H9 (cell line): ENCODE data around the gene CLK4. TPM values are rescaled to one million over a fixed set of nuclear protein-coding genes. Genes with fewer than 3 reads are reported as not detected.

Experiments
- DNase-seq: peaks from one replicate; pipeline ENCODE4 v3.0.0-alpha.2; 2017
- H2AFZ ChIP-seq: one replicate; pipeline ENCODE4 v1.6.1; 2013; ENCODE audit warnings: mild to moderate bottlenecking, low read length, control low read depth, moderate library complexity
- H2AK5ac ChIP-seq: 2 replicates; pipeline ENCODE4 v1.6.1; 2013; ENCODE audit warnings: low read length, control low read depth, mixed read lengths; ENCODE audit not compliant: insufficient read length
- H2BK120ac ChIP-seq: one replicate; pipeline ENCODE4 v1.6.1; 2013; ENCODE audit warnings: low read depth, mild to moderate bottlenecking, low read length, control low read depth, inconsistent platforms; ENCODE audit not compliant: poor library complexity, severe bottlenecking
- H2BK12ac ChIP-seq: 2 replicates; pipeline ENCODE4 v1.6.1; 2013; ENCODE audit warnings: low read length, control low read depth, mixed read lengths, low read depth; ENCODE audit not compliant: insufficient read length
- H2BK15ac ChIP-seq: 2 replicates; pipeline ENCODE4 v1.6.1; 2013; ENCODE audit warnings: low read depth, low read length, control low read depth
- H2BK20ac ChIP-seq: one replicate; pipeline ENCODE4 v1.6.1; 2013; ENCODE audit warnings: low read depth, mild to moderate bottlenecking, low read length, control low read depth, inconsistent platforms; ENCODE audit not compliant: poor library complexity, severe bottlenecking
- H2BK5ac ChIP-seq: 2 replicates; pipeline ENCODE4 v1.6.1; 2013; ENCODE audit warnings: low read length, control low read depth, mixed read lengths; ENCODE audit not compliant: insufficient read length
- H3K14ac ChIP-seq: 2 replicates; pipeline ENCODE4 v1.6.1; 2013; ENCODE audit warnings: low read length, control low read depth; ENCODE audit not compliant: insufficient read depth
- H3K18ac ChIP-seq: 2 replicates; pipeline ENCODE4 v1.6.1; 2013; ENCODE audit warnings: low read depth, mild to moderate bottlenecking, mixed read lengths, low read length, control low read depth; ENCODE audit not compliant: insufficient read length
- H3K23ac ChIP-seq: 2 replicates; pipeline ENCODE4 v1.6.1; 2013; ENCODE audit warnings: low read length, control low read depth, mixed read lengths, low read depth; ENCODE audit not compliant: insufficient read length
- H3K23me2 ChIP-seq: 2 replicates; pipeline ENCODE4 v1.6.1; 2013; ENCODE audit warnings: low read depth, mild to moderate bottlenecking, mixed read lengths, low read length, control low read depth; ENCODE audit not compliant: insufficient read length, poor library complexity, severe bottlenecking
- H3K27ac ChIP-seq: 2 replicates; pipeline ENCODE4 v1.5.1; 2013; ENCODE audit warnings: low read length, control low read depth, mixed read lengths, low read depth; ENCODE audit not compliant: insufficient read length
- H3K27me3 ChIP-seq: 2 replicates; pipeline ENCODE4 v1.6.1; 2013; ENCODE audit warnings: low read length, control low read depth, inconsistent platforms; ENCODE audit not compliant: insufficient read depth
- H3K4ac ChIP-seq: 2 replicates; pipeline ENCODE4 v1.6.1; 2013; ENCODE audit warnings: low read depth, mild to moderate bottlenecking, control low read depth, inconsistent platforms, low read length, moderate library complexity
- H3K4me1 ChIP-seq: 2 replicates; pipeline ENCODE4 v1.6.1; 2013; ENCODE audit warnings: low read length, control low read depth, inconsistent platforms; ENCODE audit not compliant: insufficient read depth
- H3K4me2 ChIP-seq: 2 replicates; pipeline ENCODE4 v1.6.1; 2013; ENCODE audit warnings: low read length, control low read depth, mixed read lengths; ENCODE audit not compliant: insufficient read length, insufficient read depth
- H3K56ac ChIP-seq: 2 replicates; pipeline ENCODE4 v1.6.1; 2013; ENCODE audit warnings: low read depth, mild to moderate bottlenecking, mixed read lengths, low read length, control low read depth; ENCODE audit not compliant: insufficient read length
- H3K79me1 ChIP-seq: 2 replicates; pipeline ENCODE4 v1.6.1; 2013; ENCODE audit warnings: low read depth, mild to moderate bottlenecking, moderate library complexity, low read length, control low read depth, inconsistent platforms; ENCODE audit not compliant: insufficient read depth, poor library complexity, severe bottlenecking
- H3K79me2 ChIP-seq: 2 replicates; pipeline ENCODE4 v1.6.1; 2013; ENCODE audit warnings: low read length, control low read depth, inconsistent platforms; ENCODE audit not compliant: insufficient read depth
- H3K9ac ChIP-seq: 2 replicates; pipeline ENCODE4 v1.6.1; 2013; ENCODE audit warnings: low read length, control low read depth, mixed read lengths; ENCODE audit not compliant: insufficient read length; ENCODE audit errors: extremely low read depth
- H3K9me3 ChIP-seq: one replicate; pipeline ENCODE4 v1.6.1; 2013; ENCODE audit warnings: low read depth, low read length, inconsistent platforms; ENCODE audit not compliant: control insufficient read depth
- H3T11ph ChIP-seq: one replicate; pipeline ENCODE4 v1.6.1; 2013; ENCODE audit warnings: mild to moderate bottlenecking, low read length, control low read depth, inconsistent platforms
- H4K20me1 ChIP-seq: one replicate; pipeline ENCODE4 v1.6.1; 2013; ENCODE audit not compliant: control insufficient read depth, insufficient read length, insufficient read depth
- H4K5ac ChIP-seq: 2 replicates; pipeline ENCODE4 v1.6.1; 2013; ENCODE audit warnings: low read depth, mild to moderate bottlenecking, mixed read lengths, low read length, control low read depth; ENCODE audit not compliant: insufficient read length
- H4K8ac ChIP-seq: replicated peaks from 2 replicates; pipeline ENCODE4 v1.6.1; 2013; ENCODE audit warnings: low read length, control low read depth, mixed read lengths, low read depth; ENCODE audit not compliant: insufficient read length
- H4K91ac ChIP-seq: 2 replicates; pipeline ENCODE4 v1.6.1; 2013; ENCODE audit warnings: low read depth, mild to moderate bottlenecking, moderate library complexity, mixed read lengths, low read length, control low read depth; ENCODE audit not compliant: insufficient read length
- H3K27ac Mint-ChIP-seq, 3 experiments: 2 replicates in 2 of 3; 3 replicates in 1 of 3; pipeline ENCODE4 v1.8.0; 2020 to 2021; ENCODE audit warnings: mixed read lengths in 3 of 3, mild to moderate bottlenecking in 1 of 3, moderate library complexity in 1 of 3
- H3K27me3 Mint-ChIP-seq: 2 replicates; pipeline ENCODE4 v1.8.0; 2021; ENCODE audit warnings: low read depth, mild to moderate bottlenecking, moderate library complexity, mixed read lengths
- H3K36me3 Mint-ChIP-seq, 3 experiments: 2 replicates in 2 of 3; 3 replicates in 1 of 3; pipeline ENCODE4 v1.8.0; 2020 to 2021; ENCODE audit warnings: low read depth in 3 of 3, mixed read lengths in 3 of 3; ENCODE audit not compliant: insufficient read depth in 1 of 3
- H3K4me1 Mint-ChIP-seq, 2 experiments: 2 replicates each; pipeline ENCODE4 v1.8.0; 2020; ENCODE audit warnings: mixed read lengths in 2 of 2
- H3K4me3 Mint-ChIP-seq, 2 experiments: 2 replicates in 1 of 2; 3 replicates in 1 of 2; pipeline ENCODE4 v1.8.0; 2020 to 2021; ENCODE audit warnings: mild to moderate bottlenecking in 2 of 2, mixed read lengths in 2 of 2, moderate library complexity in 1 of 2
- H3K9me3 Mint-ChIP-seq, 2 experiments: 2 replicates in 1 of 2; 3 replicates in 1 of 2; pipeline ENCODE4 v1.8.0; 2020; ENCODE audit warnings: mild to moderate bottlenecking in 2 of 2, mixed read lengths in 2 of 2, moderate library complexity in 1 of 2
- WGBS: extraction: QIAGEN DNeasy Blood & Tissue Kit; methylation state at CpG from one replicate; pipeline ENCODE4 v1.1.7; 2013; ENCODE audit warnings: missing lambda C conversion rate, low lambda C conversion rate, mixed read lengths; ENCODE audit not compliant: insufficient read length; ENCODE audit errors: extremely low coverage; 5-methylcytosine and 5-hydroxymethylcytosine counted together
- total RNA-seq: library from RNA; stranded (reverse); gene quantifications from 2 replicates; pipeline ENCODE4 v1.2.1, GENCODE V29; 2021
- TF ChIP-seq, protein P1 (sequence below): fragments of 200-600 bp; sonication (generic); conservative IDR thresholded peaks from 3 replicates; pipeline ENCODE4 v1.8.0; 2021; ENCODE audit warnings: antibody characterized with exemption, mild to moderate bottlenecking

Gene CLK4
- total RNA-seq, 1 experiment from 2014 or later, result 12.5 TPM

DNA sequence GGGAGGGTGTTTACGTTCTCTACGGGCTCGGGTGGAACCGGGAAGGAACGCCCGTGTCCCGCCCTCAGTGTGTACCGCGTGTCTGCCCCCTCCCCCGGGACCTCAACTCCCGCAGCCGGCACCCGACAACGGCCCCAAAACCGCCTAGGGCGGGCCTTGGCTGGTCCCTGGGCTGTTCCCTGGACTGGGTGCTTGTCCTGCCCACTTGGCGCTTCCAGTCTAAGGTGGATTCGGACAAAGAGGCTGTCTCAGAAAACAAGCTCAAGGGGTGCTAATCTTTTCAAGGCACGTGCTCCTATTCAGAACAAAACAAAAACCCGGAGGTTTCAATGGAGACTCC is 379 bp upstream of the CLK4 start:
- peaks cover 0 to 8% (median 4%) of the 10 kb centered on the region in 3 experiments; a peak in 6 of 7 replicates for H3K36me3 Mint-ChIP-seq
- H3K4me1 Mint-ChIP-seq, result peaks cover 23 to 36% of the 10 kb centered on the region in 2 experiments
- TF ChIP-seq, protein P1, sequence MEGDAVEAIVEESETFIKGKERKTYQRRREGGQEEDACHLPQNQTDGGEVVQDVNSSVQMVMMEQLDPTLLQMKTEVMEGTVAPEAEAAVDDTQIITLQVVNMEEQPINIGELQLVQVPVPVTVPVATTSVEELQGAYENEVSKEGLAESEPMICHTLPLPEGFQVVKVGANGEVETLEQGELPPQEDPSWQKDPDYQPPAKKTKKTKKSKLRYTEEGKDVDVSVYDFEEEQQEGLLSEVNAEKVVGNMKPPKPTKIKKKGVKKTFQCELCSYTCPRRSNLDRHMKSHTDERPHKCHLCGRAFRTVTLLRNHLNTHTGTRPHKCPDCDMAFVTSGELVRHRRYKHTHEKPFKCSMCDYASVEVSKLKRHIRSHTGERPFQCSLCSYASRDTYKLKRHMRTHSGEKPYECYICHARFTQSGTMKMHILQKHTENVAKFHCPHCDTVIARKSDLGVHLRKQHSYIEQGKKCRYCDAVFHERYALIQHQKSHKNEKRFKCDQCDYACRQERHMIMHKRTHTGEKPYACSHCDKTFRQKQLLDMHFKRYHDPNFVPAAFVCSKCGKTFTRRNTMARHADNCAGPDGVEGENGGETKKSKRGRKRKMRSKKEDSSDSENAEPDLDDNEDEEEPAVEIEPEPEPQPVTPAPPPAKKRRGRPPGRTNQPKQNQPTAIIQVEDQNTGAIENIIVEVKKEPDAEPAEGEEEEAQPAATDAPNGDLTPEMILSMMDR, result no peak
- Histone ChIP-seq H2BK20ac (no peak overlapping the region), H3K56ac (no peak overlapping the region), H2BK12ac (no peak overlapping the region), H2BK5ac (no peak overlapping the region), H3K14ac (peak overlapping the region; percentile 66; the same call in 1 of the 2 replicates), H3K4ac (no peak overlapping the region), H3K18ac (peak overlapping the region; percentile 52), H4K20me1 (no peaks in the 10 kb centered on the region), H2BK120ac (no peak overlapping the region), H4K8ac (no peak overlapping the region), H3K79me2 (peaks cover 10% of the 10 kb centered on the region; the same call in 1 of the 2 replicates), H3K23me2 (peaks cover 11% of the 10 kb centered on the region), H3T11ph (peak overlapping the region; percentile 22), H2AK5ac (no peak overlapping the region), H2AFZ (no peak overlapping the region), H2BK15ac (no peak overlapping the region), H3K27me3 (no peaks in the 10 kb centered on the region), H3K9me3 (no peaks in the 10 kb centered on the region), H3K4me1 (peaks cover 9% of the 10 kb centered on the region; the same call in 1 of the 2 replicates), H3K79me1 (peaks cover 4% of the 10 kb centered on the region), H3K27ac (no peak overlapping the region), H4K91ac (no peak overlapping the region), H3K9ac (no peak overlapping the region), H3K4me2 (peak overlapping the region; percentile 75), H3K23ac (no peak overlapping the region), H4K5ac (no peak overlapping the region)
- DNase-seq, result no peak
- H3K27ac Mint-ChIP-seq, result peak overlapping the region in 1 of 3 experiments; percentile 60; a peak in 1 of 7 replicates
- H3K4me3 Mint-ChIP-seq, result peak overlapping the region; percentile 74 to 96
- WGBS, result no CpG with 5 or more reads among the region's 20 CpGs
- H3K27me3 Mint-ChIP-seq, result peaks cover 47% of the 10 kb centered on the region
- H3K9me3 Mint-ChIP-seq, result peaks cover 0 to 6% of the 10 kb centered on the region in 2 experiments; a peak in 3 of 5 replicates
